ENCODE data around the gene RHEB.

RHEB gene

GRCh38 chr7:151504715-151505326 is 14.9 kb downstream of the RHEB start:
- H3K4me2 ChIP-seq (ENCODE audit: low read length), result no peak overlapping the region
- TF ChIP-seq EZH2phosphoT487 (IDR thresholded peaks at IDR 0.05; ENCODE audit: borderline replicate concordance, low read length) (no peak), CTCF (IDR thresholded peaks at IDR 0.05; ENCODE audit: low read depth, low read length, poor library complexity, severe bottlenecking) (no peak)
- no peaks in the 10 kb centered on the region for H3F3A ChIP-seq (ENCODE audit: control insufficient read depth, insufficient read depth)
- H3K9me2 ChIP-seq (replicated peaks; ENCODE audit: control insufficient read depth, low read length), result no peaks in the 10 kb centered on the region
- 0 out of 2 replicates have a peak, but pooled peaks cover 2% of the 10 kb centered on the region for H3K4me1 ChIP-seq (ENCODE audit: control insufficient read depth, low read length)
- no peaks in the 10 kb centered on the region for H3K27me3 ChIP-seq (ENCODE audit: control insufficient read depth, low read length)
- H4K20me1 ChIP-seq (ENCODE audit: control insufficient read depth, insufficient read depth, low read depth, low read length), result peaks cover 63% of the 10 kb centered on the region
- peaks cover 100% of the 10 kb centered on the region for H3K79me2 ChIP-seq (ENCODE audit: control insufficient read depth, low read length)
- H3K27ac ChIP-seq (ENCODE audit: low read depth, low read length), result no peak overlapping the region
- H3K9me3 ChIP-seq (ENCODE audit: control insufficient read depth, insufficient read depth, low read length), result no peaks in the 10 kb centered on the region
- H3K36me3 ChIP-seq (ENCODE audit: control insufficient read depth, low read length), result 0 out of 2 replicates have a peak, but pooled peaks cover 3% of the 10 kb centered on the region
- H3K4me3 ChIP-seq (ENCODE audit: low read length), result no peak overlapping the region

- Histone ChIP-seq H3K9me3 (ENCODE audit: control insufficient read depth, insufficient read depth, low read length) (no peaks in the 10 kb centered on the region), H3K27ac (ENCODE audit: low read depth, low read length) (no peak overlapping the region), H3K4me2 (ENCODE audit: low read length) (no peak overlapping the region), H3K4me1 (ENCODE audit: control insufficient read depth, low read length) (no peaks in the 10 kb centered on the region), H3K9me2 (replicated peaks; ENCODE audit: control insufficient read depth, low read length) (no peaks in the 10 kb centered on the region), H3K27me3 (ENCODE audit: control insufficient read depth, low read length) (no peaks in the 10 kb centered on the region), H3K79me2 (ENCODE audit: control insufficient read depth, low read length) (peaks cover 100% of the 10 kb centered on the region), H4K20me1 (ENCODE audit: control insufficient read depth, insufficient read depth, low read depth, low read length) (peaks cover 63% of the 10 kb centered on the region), H3K4me3 (ENCODE audit: low read length) (no peak overlapping the region), H3K36me3 (ENCODE audit: control insufficient read depth, low read length) (0 out of 2 replicates have a peak, but pooled peaks cover 2% of the 10 kb centered on the region), H3F3A (ENCODE audit: control insufficient read depth, insufficient read depth) (no peaks in the 10 kb centered on the region)
- TF ChIP-seq CTCF (IDR thresholded peaks at IDR 0.05; ENCODE audit: low read depth, low read length, poor library complexity, severe bottlenecking), result no peak
- no peak for TF ChIP-seq EZH2phosphoT487 (IDR thresholded peaks at IDR 0.05; ENCODE audit: borderline replicate concordance, low read length)
These were observed 15.6 kb downstream of the RHEB start for GRCh38 chr7:151503902-151504714.

- H3K4me3 ChIP-seq (ENCODE audit: low read length), result no peak overlapping the region
- H3K27me3 ChIP-seq (ENCODE audit: control insufficient read depth, low read length), result no peaks in the 10 kb centered on the region
- H3K4me1 ChIP-seq (ENCODE audit: control insufficient read depth, low read length), result no peaks in the 10 kb centered on the region
- H3K27ac ChIP-seq (ENCODE audit: low read depth, low read length), result no peak overlapping the region
- TF ChIP-seq EZH2phosphoT487 (IDR thresholded peaks at IDR 0.05; ENCODE audit: borderline replicate concordance, low read length) (no peak), CTCF (IDR thresholded peaks at IDR 0.05; ENCODE audit: low read depth, low read length, poor library complexity, severe bottlenecking) (no peak)
- H3K9me2 ChIP-seq (replicated peaks; ENCODE audit: control insufficient read depth, low read length), result no peaks in the 10 kb centered on the region
- H4K20me1 ChIP-seq (ENCODE audit: control insufficient read depth, insufficient read depth, low read depth, low read length), result peaks cover 61% of the 10 kb centered on the region
- H3K79me2 ChIP-seq (ENCODE audit: control insufficient read depth, low read length), result peaks cover 100% of the 10 kb centered on the region
- H3K4me2 ChIP-seq (ENCODE audit: low read length), result no peak overlapping the region
- H3K9me3 ChIP-seq (ENCODE audit: control insufficient read depth, insufficient read depth, low read length), result no peaks in the 10 kb centered on the region
- H3K36me3 ChIP-seq (ENCODE audit: control insufficient read depth, low read length), result peaks cover 12% of the 10 kb centered on the region
- no peaks in the 10 kb centered on the region for H3F3A ChIP-seq (ENCODE audit: control insufficient read depth, insufficient read depth)
These were observed 18.0 kb downstream of the RHEB start for GRCh38 chr7:151501676-151502075.
